ENCODE data around the gene CHRNA7.

GRCh38 chr15:31993062-31993461, 37.3 kb upstream of the CHRNA7 start:
- TF ChIP-seq CTCF (IDR thresholded peaks at IDR 0.05), result no peak
- no peak for TF ChIP-seq POLR2A (IDR thresholded peaks at IDR 0.05)
- TF ChIP-seq EP300 (IDR thresholded peaks at IDR 0.05), result no peak
